CD4-positive, CD25-positive, alpha-beta regulatory T cell (primary cell): ENCODE data around the gene PHF2. TPM values are rescaled to one million over a fixed set of nuclear protein-coding genes. Genes with fewer than 3 reads are reported as not detected.
A peak's percentile ranks its signal among the peaks of the same experiment; 100 is the strongest.

Source experiments
- ATAC-seq, 2 donors: fragments of 150-1000 bp; cut with Tn5 transposase; one replicate each; pipeline ENCODE4 v1.10.0; 2021; ENCODE audit warnings: low read depth in 2 of 2, moderate number of reproducible peaks in 2 of 2, moderate library complexity in 1 of 2
- DNase-seq, 3 donors: peaks; one replicate each; pipeline versions ENCODE4 v3.0.0 to v3.0.0-alpha.2; 2012 to 2022; ENCODE audit warnings: mixed read lengths in 1 of 3
- H3K27ac ChIP-seq: one replicate; pipeline ENCODE4 v1.7.0; 2013; ENCODE audit warnings: mild to moderate bottlenecking, low read length; ENCODE audit not compliant: insufficient read depth, poor library complexity, severe bottlenecking
- H3K27me3 ChIP-seq: one replicate; pipeline ENCODE4 v1.7.0; 2013; ENCODE audit warnings: low read length; ENCODE audit not compliant: control insufficient read depth, insufficient read depth
- H3K36me3 ChIP-seq: one replicate; pipeline ENCODE4 v1.7.0; 2013; ENCODE audit warnings: mild to moderate bottlenecking, low read length, moderate library complexity; ENCODE audit not compliant: control insufficient read depth, insufficient read depth
- H3K4me1 ChIP-seq: 2 replicates; pipeline ENCODE4 v1.7.0; 2013; ENCODE audit warnings: mild to moderate bottlenecking, low read length; ENCODE audit not compliant: insufficient read depth, control insufficient read depth, poor library complexity, severe bottlenecking
- H3K4me3 ChIP-seq: one replicate; pipeline ENCODE4 v1.7.0; 2013; ENCODE audit warnings: low read depth, mild to moderate bottlenecking, low read length, moderate library complexity
- H3K9me3 ChIP-seq, 2 experiments: 1 replicate in 1 of 2; 2 replicates in 1 of 2; pipeline ENCODE4 v1.7.0; 2013; ENCODE audit warnings: low read length in 2 of 2, mild to moderate bottlenecking in 1 of 2, moderate library complexity in 1 of 2; ENCODE audit not compliant: control insufficient read depth in 2 of 2
- H3K27ac Mint-ChIP-seq, 3 donors: one replicate each; pipeline ENCODE4 v1.8.0; 2020 to 2022; ENCODE audit warnings: mild to moderate bottlenecking in 3 of 3, mixed read lengths in 3 of 3, moderate library complexity in 2 of 3
- H3K27me3 Mint-ChIP-seq: one replicate; pipeline ENCODE4 v1.8.0; 2022; ENCODE audit warnings: mild to moderate bottlenecking, mixed read lengths
- H3K36me3 Mint-ChIP-seq: one replicate; pipeline ENCODE4 v1.8.0; 2020; ENCODE audit warnings: mixed read lengths
- H3K4me1 Mint-ChIP-seq, 4 donors: one replicate each; pipeline ENCODE4 v1.8.0; 2020 to 2022; ENCODE audit warnings: mixed read lengths in 4 of 4, mild to moderate bottlenecking in 1 of 4
- H3K4me3 Mint-ChIP-seq, 4 donors: one replicate each; pipeline ENCODE4 v1.8.0; 2020 to 2022; ENCODE audit warnings: mild to moderate bottlenecking in 4 of 4, mixed read lengths in 4 of 4, moderate library complexity in 3 of 4
- H3K9me3 Mint-ChIP-seq, 7 donors: one replicate each; pipeline ENCODE4 v1.8.0; 2020 to 2022; ENCODE audit warnings: mixed read lengths in 7 of 7, mild to moderate bottlenecking in 3 of 7, moderate library complexity in 2 of 7
- polyA plus RNA-seq, 4 donors: library from polyadenylated mRNA; unstranded; fragments of 300-500 nt; fragmentation: Illumina TruSeq; gene quantifications; one replicate each; pipeline ENCODE4 v1.2.3, GENCODE V29; 2021
- total RNA-seq: library from RNA; stranded (reverse); gene quantifications from one replicate; pipeline ENCODE4 v1.2.3, GENCODE V29; 2022

Gene PHF2
- total and polyA plus RNA-seq, 5 donors from 2014 or later: 0.37 to 29.4 (median 1.0) TPM

- Mint-ChIP-seq H3K27me3 (no peaks in the 10 kb centered on the region), H3K4me1 (peaks cover 0 to 29% (median 8%) of the 10 kb centered on the region in 4 donors), H3K4me3 (no peak overlapping the region), H3K27ac (no peak overlapping the region), H3K36me3 (peaks cover 20% of the 10 kb centered on the region), H3K9me3 (peaks cover 0 to 16% (median 5%) of the 10 kb centered on the region in 7 donors)
- peaks cover 11 to 17% of the 10 kb centered on the region in 2 experiments for H3K9me3 ChIP-seq
- H3K4me3 ChIP-seq: no peak overlapping the region
- ATAC-seq (no peak), DNase-seq (no peak)
- no peak overlapping the region for H3K27ac ChIP-seq
- H3K4me1 ChIP-seq: no peaks in the 10 kb centered on the region
- H3K27me3 ChIP-seq: no peaks in the 10 kb centered on the region
- H3K36me3 ChIP-seq: no peaks in the 10 kb centered on the region
Measured at GRCh38 chr9:93624431-93624834, 48.0 kb downstream of the PHF2 start.

- Histone ChIP-seq H3K9me3 (peaks cover 11 to 17% of the 10 kb centered on the region in 2 experiments), H3K27ac (no peak overlapping the region), H3K27me3 (no peaks in the 10 kb centered on the region), H3K4me3 (no peak overlapping the region), H3K4me1 (no peaks in the 10 kb centered on the region), H3K36me3 (peaks cover 3% of the 10 kb centered on the region)
- H3K36me3 Mint-ChIP-seq: peaks cover 20% of the 10 kb centered on the region
- no peak for DNase-seq
- no peak for ATAC-seq
- peaks cover 0 to 16% (median 5%) of the 10 kb centered on the region in 7 donors for H3K9me3 Mint-ChIP-seq
- H3K27ac Mint-ChIP-seq: no peak overlapping the region
- H3K27me3 Mint-ChIP-seq: no peaks in the 10 kb centered on the region
- no peak overlapping the region for H3K4me3 Mint-ChIP-seq
- peaks cover 0 to 29% (median 8%) of the 10 kb centered on the region in 4 donors for H3K4me1 Mint-ChIP-seq
Measured at GRCh38 chr9:93624977-93625376, 48.6 kb downstream of the PHF2 start.

- Mint-ChIP-seq H3K4me3 (no peak overlapping the region), H3K36me3 (peaks cover 27% of the 10 kb centered on the region), H3K4me1 (peaks cover 0 to 8% (median 0%) of the 10 kb centered on the region in 4 donors), H3K9me3 (peaks cover 0 to 16% (median 5%) of the 10 kb centered on the region in 7 donors), H3K27me3 (no peaks in the 10 kb centered on the region), H3K27ac (no peak overlapping the region)
- Histone ChIP-seq H3K27me3 (no peaks in the 10 kb centered on the region), H3K27ac (no peak overlapping the region), H3K9me3 (peaks cover 11 to 17% of the 10 kb centered on the region in 2 experiments), H3K36me3 (peaks cover 31% of the 10 kb centered on the region), H3K4me1 (no peaks in the 10 kb centered on the region), H3K4me3 (no peak overlapping the region)
- DNase-seq (no peak), ATAC-seq (no peak)
Measured at GRCh38 chr9:93629920-93630319, 53.5 kb downstream of the PHF2 start.

- Mint-ChIP-seq H3K27ac (peak overlapping the region in 1 of 3 donors; percentile 31), H3K36me3 (peaks cover 37% of the 10 kb centered on the region), H3K4me1 (peaks cover 0 to 11% (median 2%) of the 10 kb centered on the region in 4 donors), H3K27me3 (no peaks in the 10 kb centered on the region), H3K4me3 (no peak overlapping the region), H3K9me3 (peaks cover 0 to 19% (median 5%) of the 10 kb centered on the region in 7 donors)
- Histone ChIP-seq H3K4me1 (no peaks in the 10 kb centered on the region), H3K4me3 (no peak overlapping the region), H3K27ac (no peak overlapping the region), H3K27me3 (no peaks in the 10 kb centered on the region), H3K9me3 (peaks cover 11 to 17% of the 10 kb centered on the region in 2 experiments), H3K36me3 (peaks cover 31% of the 10 kb centered on the region)
- DNase-seq (no peak), ATAC-seq (no peak)
Measured at GRCh38 chr9:93630806-93631411, 54.5 kb downstream of the PHF2 start.

- peaks cover 0 to 19% (median 3%) of the 10 kb centered on the region in 7 donors for H3K9me3 Mint-ChIP-seq
- DNase-seq (no peak), ATAC-seq (no peak)
- Histone ChIP-seq H3K9me3 (peaks cover 0 to 6% of the 10 kb centered on the region in 2 experiments), H3K4me1 (no peaks in the 10 kb centered on the region), H3K4me3 (no peak overlapping the region), H3K27me3 (no peaks in the 10 kb centered on the region), H3K27ac (no peak overlapping the region), H3K36me3 (peaks cover 57% of the 10 kb centered on the region)
- peak overlapping the region in 1 of 3 donors; percentile 75 for H3K27ac Mint-ChIP-seq
- peaks cover 0 to 3% (median 2%) of the 10 kb centered on the region in 4 donors for H3K4me1 Mint-ChIP-seq
- H3K4me3 Mint-ChIP-seq: no peak overlapping the region
- no peaks in the 10 kb centered on the region for H3K27me3 Mint-ChIP-seq
- H3K36me3 Mint-ChIP-seq: peaks cover 44% of the 10 kb centered on the region
Measured at GRCh38 chr9:93633492-93634221, 57.3 kb downstream of the PHF2 start.

- Histone ChIP-seq H3K9me3 (peaks cover 0 to 6% of the 10 kb centered on the region in 2 experiments), H3K4me3 (no peak overlapping the region), H3K27ac (no peak overlapping the region), H3K27me3 (no peaks in the 10 kb centered on the region), H3K4me1 (no peaks in the 10 kb centered on the region), H3K36me3 (peaks cover 59% of the 10 kb centered on the region)
- Mint-ChIP-seq H3K9me3 (peaks cover 0 to 15% (median 3%) of the 10 kb centered on the region in 7 donors), H3K36me3 (peaks cover 46% of the 10 kb centered on the region), H3K4me3 (no peak overlapping the region), H3K27me3 (no peaks in the 10 kb centered on the region), H3K27ac (no peak overlapping the region), H3K4me1 (peaks cover 0 to 3% (median 1%) of the 10 kb centered on the region in 4 donors)
- no peak for ATAC-seq
- no peak for DNase-seq
Measured at GRCh38 chr9:93634311-93635185, 58.2 kb downstream of the PHF2 start.
